Measurements from ENCODE around the gene SHB. TPM values are rescaled to one million over a fixed set of nuclear protein-coding genes. Genes with fewer than 3 reads are reported as not detected.

Gene SHB
- total RNA-seq, 1 experiment from 2014 or later: 28.7 TPM

DNA sequence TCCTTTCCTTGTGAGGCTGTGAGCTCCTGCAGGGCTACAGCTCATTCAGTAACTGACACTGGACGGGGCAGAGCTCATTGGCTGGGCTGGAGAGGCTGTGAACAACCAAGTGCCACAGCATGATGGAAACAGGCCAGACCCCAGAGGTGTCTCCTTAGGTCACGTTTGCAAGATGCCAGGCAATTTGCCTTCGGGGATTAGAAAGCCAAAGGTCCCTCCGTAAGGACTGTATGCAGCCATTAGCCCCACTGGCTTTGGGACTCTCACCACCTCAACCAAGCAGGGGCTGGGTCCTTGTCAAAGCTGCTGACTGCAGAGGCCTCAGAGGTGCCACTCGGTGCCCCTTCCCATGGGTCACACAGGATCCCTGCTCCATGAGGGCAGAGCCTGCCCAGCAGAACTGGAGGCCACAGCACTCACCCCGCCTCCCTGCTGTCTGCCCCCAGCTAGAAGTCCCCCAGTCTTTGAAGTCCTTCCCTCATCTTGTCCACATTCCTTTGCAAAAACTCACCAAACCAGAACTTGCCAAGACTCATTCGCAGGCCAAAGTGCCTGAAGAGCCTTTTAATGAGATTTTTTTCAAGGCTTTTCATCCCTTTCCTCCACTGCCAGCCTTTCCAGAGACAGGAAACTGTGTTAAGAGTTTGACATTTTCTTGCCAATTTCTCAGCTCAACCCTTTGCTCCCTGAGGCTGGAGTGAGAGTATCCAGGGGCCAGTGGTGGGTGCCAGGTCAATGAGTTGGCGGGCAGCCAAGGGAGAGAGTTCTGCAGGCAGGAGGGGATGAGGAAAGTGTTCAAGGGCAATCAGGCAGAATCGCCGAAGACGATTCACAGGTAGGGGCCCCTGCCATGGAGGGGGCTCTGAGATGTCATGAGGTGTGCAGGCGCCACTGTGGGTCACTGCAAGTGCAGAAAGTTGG lies 125.4 kb downstream of the SHB start:
- ATAC-seq (peak; percentile 80), DNase-seq (ENCODE audit: low read depth, low spot score) (peak; percentile 68)
- H3K9ac ChIP-seq (ENCODE audit: low read length): peak overlapping the region; percentile 25; the same call in 1 of the 2 replicates
- peak; percentile 52 for TF ChIP-seq TCF7L2 (IDR thresholded peaks at IDR 0.05; ENCODE audit: borderline replicate concordance, extremely low read depth, insufficient read depth, insufficient read length)
- no peak for TF ChIP-seq SRF (IDR thresholded peaks at IDR 0.05; ENCODE audit: low read depth)
- TF ChIP-seq YY1 (IDR thresholded peaks at IDR 0.05; ENCODE audit: extremely low read depth, insufficient replicate concordance, low read depth, low read length): no peak
- TF ChIP-seq SIN3A (IDR thresholded peaks at IDR 0.05; ENCODE audit: low read depth): peak; percentile 39; the same call in 1 of the 2 replicates
- peak; percentile 72 for TF ChIP-seq SP1 (IDR thresholded peaks at IDR 0.05; ENCODE audit: low read depth)
- peak; percentile 46; the same call in 1 of the 2 replicates for TF ChIP-seq JUND (IDR thresholded peaks at IDR 0.05)
- no peak for TF ChIP-seq MAX (IDR thresholded peaks at IDR 0.05)
- peak; percentile 59 for TF ChIP-seq FOSL1 (IDR thresholded peaks at IDR 0.05; ENCODE audit: low read depth)
- peak overlapping the region; percentile 88 for H3K27ac ChIP-seq (ENCODE audit: low read depth, low read length)
- H3K4me1 ChIP-seq (ENCODE audit: control insufficient read depth in 1 of 2, insufficient read depth in 2 of 2, low read length in 2 of 2): peaks cover 55 to 81% of the 10 kb centered on the region in 2 experiments
- BruUV-seq (replicated peaks): no TSS peak
- no peaks in the 10 kb centered on the region for H3K9me3 ChIP-seq (ENCODE audit: control insufficient read depth in 1 of 2, insufficient read depth in 1 of 2, low read depth in 1 of 2, low read length in 2 of 2)
- no peak overlapping the region for H2AFZ ChIP-seq (ENCODE audit: low read depth, low read length, poor library complexity, severe bottlenecking)
- peaks cover 2 to 24% of the 10 kb centered on the region in 2 experiments; a peak in 2 of 4 replicates for H3K36me3 ChIP-seq (ENCODE audit: control insufficient read depth in 1 of 2, insufficient read depth in 2 of 2, low read length in 2 of 2)
- no peaks in the 10 kb centered on the region for H3K27me3 ChIP-seq (ENCODE audit: insufficient read depth, low read length)
- H3K4me2 ChIP-seq (ENCODE audit: low read length): peak overlapping the region; percentile 73
- H3K79me2 ChIP-seq (ENCODE audit: insufficient read depth, low read length): no peaks in the 10 kb centered on the region
- POLR2A ChIA-PET: no interaction called here
- no peaks in the 10 kb centered on the region for H3K9me2 ChIP-seq (ENCODE audit: insufficient read depth)
- CTCF ChIA-PET: interaction anchor here (1.0 kb wide), 1 partner anchor 30 kb away, joined by 3 read pairs; no protein-coding TSS in a partner anchor
- intact Hi-C loops (cut with micrococcal nuclease): no loop called here
- RAD21 ChIA-PET (ENCODE audit: low non-redundant PET in 1 of 2, low total read pairs in 2 of 2, uncharacterized antibody in 2 of 2, unreplicated experiment in 2 of 2): no interaction called here
- no peaks in the 10 kb centered on the region; the same call in 1 of the 2 replicates for H4K20me1 ChIP-seq (ENCODE audit: insufficient read depth)
- H3K4me3 ChIP-seq (replicated peaks in 1 of 2; ENCODE audit: low read depth in 1 of 2, low read length in 2 of 2): peak overlapping the region in 1 of 2 experiments; percentile 1; a peak in 1 of 4 replicates
